ENCODE measurements around the gene LIF. TPM values are rescaled to one million over a fixed set of nuclear protein-coding genes. Genes with fewer than 3 reads are reported as not detected.

The LIF gene
- total and polyA plus RNA-seq, 9 donors = 0.35 to 8.3 (median 1.9) TPM

DNA sequence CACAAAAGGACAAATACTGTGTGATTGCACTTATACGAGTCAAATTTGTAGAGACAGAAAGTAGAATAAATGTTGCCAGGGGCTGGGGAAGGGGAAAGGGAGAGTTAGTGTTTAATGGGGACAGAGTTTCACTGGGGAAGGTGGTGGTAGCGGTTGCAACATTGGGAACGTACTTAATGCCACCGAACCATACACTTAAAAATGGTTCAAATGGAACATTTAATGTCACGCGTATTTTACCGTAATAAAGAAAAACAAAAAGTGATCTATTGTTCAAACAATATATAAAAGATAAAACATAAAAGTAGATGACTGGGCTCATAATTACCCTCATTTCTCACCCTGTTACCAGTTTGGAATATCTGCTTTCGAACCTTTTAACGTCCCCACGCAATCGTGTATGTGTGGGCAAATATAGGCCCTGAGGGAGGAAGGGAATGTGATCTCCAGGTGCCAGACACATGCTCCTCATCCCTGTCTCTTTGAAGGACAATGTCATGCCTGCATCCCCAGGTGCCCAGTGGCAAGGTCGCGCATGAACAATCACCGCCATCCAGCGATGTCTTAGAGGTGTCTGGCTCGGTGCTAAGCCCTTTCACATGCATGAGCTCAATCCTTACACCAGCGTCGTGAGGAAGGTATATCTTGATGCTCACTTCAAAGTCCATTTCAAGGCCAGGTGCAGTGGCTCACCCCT lies 35.3 kb downstream of the LIF start:
- Histone ChIP-seq H3K36me3 (no peaks in the 10 kb centered on the region), H3K9me3 (no peaks in the 10 kb centered on the region), H3K27ac (no peak overlapping the region), H3K27me3 (no peaks in the 10 kb centered on the region), H3K4me1 (ENCODE audit: insufficient read depth) (peaks cover 16% of the 10 kb centered on the region), H3K4me3 (no peak overlapping the region)
- WGBS, 3 donors = 95 to 97% (median 95%) methylated on average over 18 of the region's 18 CpGs
- TF ChIP-seq, protein P1, sequence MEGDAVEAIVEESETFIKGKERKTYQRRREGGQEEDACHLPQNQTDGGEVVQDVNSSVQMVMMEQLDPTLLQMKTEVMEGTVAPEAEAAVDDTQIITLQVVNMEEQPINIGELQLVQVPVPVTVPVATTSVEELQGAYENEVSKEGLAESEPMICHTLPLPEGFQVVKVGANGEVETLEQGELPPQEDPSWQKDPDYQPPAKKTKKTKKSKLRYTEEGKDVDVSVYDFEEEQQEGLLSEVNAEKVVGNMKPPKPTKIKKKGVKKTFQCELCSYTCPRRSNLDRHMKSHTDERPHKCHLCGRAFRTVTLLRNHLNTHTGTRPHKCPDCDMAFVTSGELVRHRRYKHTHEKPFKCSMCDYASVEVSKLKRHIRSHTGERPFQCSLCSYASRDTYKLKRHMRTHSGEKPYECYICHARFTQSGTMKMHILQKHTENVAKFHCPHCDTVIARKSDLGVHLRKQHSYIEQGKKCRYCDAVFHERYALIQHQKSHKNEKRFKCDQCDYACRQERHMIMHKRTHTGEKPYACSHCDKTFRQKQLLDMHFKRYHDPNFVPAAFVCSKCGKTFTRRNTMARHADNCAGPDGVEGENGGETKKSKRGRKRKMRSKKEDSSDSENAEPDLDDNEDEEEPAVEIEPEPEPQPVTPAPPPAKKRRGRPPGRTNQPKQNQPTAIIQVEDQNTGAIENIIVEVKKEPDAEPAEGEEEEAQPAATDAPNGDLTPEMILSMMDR (IDR thresholded peaks at IDR 0.05) = no peak
- no peak for TF ChIP-seq POLR2A (IDR thresholded peaks at IDR 0.05)
- no peak for TF ChIP-seq EP300 (IDR thresholded peaks at IDR 0.05)
- intact Hi-C loops (cut with DNase I) = no loop called here
- no peak for DNase-seq

DNA sequence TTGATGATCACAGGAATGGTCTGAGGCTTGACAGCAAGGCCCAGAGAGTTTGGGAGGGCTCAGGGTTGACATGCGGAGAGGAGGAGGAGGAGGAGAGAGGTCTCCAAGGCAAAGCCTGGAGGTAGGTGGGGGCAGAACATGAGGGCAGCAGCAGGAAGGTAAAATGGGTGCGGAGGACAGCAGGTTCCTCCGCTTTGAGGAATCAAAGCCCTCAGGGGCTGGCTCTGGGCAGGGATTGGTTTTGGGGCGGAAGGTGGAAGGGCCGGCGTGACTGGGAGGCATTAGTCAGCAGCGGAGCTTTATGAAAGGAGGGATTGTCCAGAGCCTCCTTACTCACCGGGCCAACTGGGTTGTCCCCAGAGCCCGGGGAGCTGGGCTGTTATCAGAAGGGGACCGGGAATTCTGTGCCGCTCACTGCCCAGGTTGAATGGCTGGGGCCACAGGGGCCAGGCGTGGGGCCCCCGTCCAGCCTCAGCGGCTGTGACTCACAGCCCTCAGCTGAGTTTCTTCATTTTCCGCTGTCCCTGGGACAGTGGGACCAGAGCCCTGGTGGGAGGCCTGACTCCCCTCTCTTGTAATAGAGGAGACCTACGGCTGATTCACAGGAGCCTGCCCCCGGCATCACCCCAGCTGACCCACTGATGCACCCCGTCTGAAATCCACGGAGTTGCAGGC lies 36.2 kb downstream of the LIF start:
- no peak for DNase-seq
- intact Hi-C loops (cut with DNase I) = no loop called here
- Histone ChIP-seq H3K27me3 (no peaks in the 10 kb centered on the region), H3K9me3 (no peaks in the 10 kb centered on the region), H3K36me3 (no peaks in the 10 kb centered on the region), H3K4me3 (no peak overlapping the region), H3K4me1 (ENCODE audit: insufficient read depth) (peaks cover 16% of the 10 kb centered on the region), H3K27ac (no peak overlapping the region)
- TF ChIP-seq POLR2A (IDR thresholded peaks at IDR 0.05) (no peak), EP300 (IDR thresholded peaks at IDR 0.05) (no peak)
- TF ChIP-seq, protein P1 (IDR thresholded peaks at IDR 0.05) = no peak
- 90 to 95% (median 93%) methylated on average over 19 of the region's 19 CpGs for WGBS, 3 donors

DNA sequence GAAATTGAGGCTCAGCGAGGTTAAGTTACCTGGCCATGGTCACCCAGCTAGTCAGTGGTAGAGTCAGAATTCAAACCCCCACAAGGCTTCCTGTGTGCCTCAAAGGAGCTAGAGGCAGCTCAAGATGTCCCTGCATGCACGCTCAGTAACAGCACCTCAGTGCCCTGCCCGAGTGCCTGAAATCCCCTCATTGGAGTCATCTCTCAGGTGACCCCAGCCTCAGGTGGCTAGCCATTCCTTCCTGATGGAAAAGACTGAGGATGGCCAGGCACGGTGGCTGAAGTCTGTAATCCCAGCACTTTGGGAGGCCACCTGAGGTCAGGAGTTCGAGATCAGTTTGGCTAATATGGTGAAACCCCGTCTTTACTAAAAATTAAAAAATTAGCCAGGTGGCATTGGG lies 36.9 kb downstream of the LIF start:
- H3K27ac ChIP-seq = peak overlapping the region; percentile 53 to 75
- intact Hi-C loops (cut with DNase I) = loop anchor here in 1 of 4 donors (5.0 kb wide), 1 partner anchor 33 kb away; no protein-coding TSS in a partner anchor
- WGBS, 3 donors = 95 to 98% (median 98%) methylated on average over 6 of the region's 6 CpGs
- no peaks in the 10 kb centered on the region for H3K9me3 ChIP-seq
- no peaks in the 10 kb centered on the region for H3K27me3 ChIP-seq
- no peak for DNase-seq
- H3K4me1 ChIP-seq (ENCODE audit: insufficient read depth) = peaks cover 20% of the 10 kb centered on the region
- no peak overlapping the region for H3K4me3 ChIP-seq
- H3K36me3 ChIP-seq = no peaks in the 10 kb centered on the region
- TF ChIP-seq POLR2A (IDR thresholded peaks at IDR 0.05) (no peak), EP300 (IDR thresholded peaks at IDR 0.05) (no peak)
- TF ChIP-seq, protein P1 (IDR thresholded peaks at IDR 0.05) = no peak

DNA sequence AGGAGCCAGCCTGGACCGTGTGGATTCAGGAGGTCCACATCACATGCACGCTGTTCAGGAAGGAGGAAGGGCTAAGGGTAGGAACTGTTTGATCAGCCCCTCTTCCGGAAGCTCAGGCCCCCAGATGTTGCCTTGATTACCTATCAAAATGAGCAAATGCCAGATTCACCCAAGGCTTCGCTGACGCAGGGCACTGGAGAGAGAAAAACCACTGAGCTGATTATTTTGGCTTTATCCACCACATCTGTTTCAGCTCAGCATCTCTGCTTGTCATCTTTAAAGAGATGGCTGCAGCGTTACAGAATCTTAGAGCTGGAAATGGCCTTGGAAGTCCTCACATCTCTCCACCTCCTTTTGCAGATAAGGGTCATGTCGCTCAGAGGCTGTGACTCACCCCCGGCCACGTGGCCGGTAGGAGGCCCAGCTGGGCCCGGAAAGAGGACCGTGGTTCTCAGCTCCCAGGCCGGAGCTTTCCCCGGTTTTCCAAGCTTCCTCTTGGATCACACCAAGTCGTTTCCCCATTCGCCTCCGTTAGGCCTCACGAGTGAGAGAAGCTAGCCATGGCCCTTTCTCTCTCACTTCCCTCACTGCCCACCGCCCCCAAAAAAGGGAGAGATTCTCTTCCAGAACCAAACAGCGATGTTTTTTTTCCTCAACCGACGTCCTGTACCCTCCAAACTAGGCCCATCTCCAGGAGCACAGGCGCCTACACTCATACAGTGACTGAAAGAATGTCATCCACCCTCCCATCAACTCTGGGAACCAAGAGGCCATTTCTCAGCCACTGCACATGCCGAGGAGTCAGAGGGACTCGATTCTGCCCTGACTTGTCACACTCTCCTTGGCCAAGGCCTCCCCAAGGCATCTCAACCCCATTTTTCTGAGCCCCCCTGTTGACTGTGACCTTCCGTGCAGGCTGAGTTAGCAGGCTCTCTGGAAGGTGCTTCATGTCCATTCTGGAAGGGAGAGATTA lies 37.6 kb downstream of the LIF start:
- peak; percentile 75 to 82 (median 78) for DNase-seq
- H3K36me3 ChIP-seq = no peaks in the 10 kb centered on the region
- H3K27ac ChIP-seq = peak overlapping the region; percentile 53 to 75
- intact Hi-C loops (cut with DNase I) = loop anchor here in 1 of 4 donors (5.0 kb wide), 1 partner anchor 33 kb away; no protein-coding TSS in a partner anchor
- no peaks in the 10 kb centered on the region for H3K27me3 ChIP-seq
- H3K9me3 ChIP-seq = no peaks in the 10 kb centered on the region
- peaks cover 22% of the 10 kb centered on the region for H3K4me1 ChIP-seq (ENCODE audit: insufficient read depth)
- no peak overlapping the region for H3K4me3 ChIP-seq
- peak; percentile 11 for TF ChIP-seq POLR2A (IDR thresholded peaks at IDR 0.05)
- TF ChIP-seq, protein P1 (IDR thresholded peaks at IDR 0.05) = no peak
- 24 to 25% (median 25%) methylated on average over 26 of the region's 26 CpGs for WGBS, 3 donors
